Measurements from ENCODE around the gene KCNN3.

KCNN3 gene

GRCh38 chr1:154735804-154736168, 134.3 kb downstream of the KCNN3 start (continued):
- no peak for TF ChIP-seq PATZ1 (CRISPR knock-in tag; IDR thresholded peaks at IDR 0.05; ENCODE audit: borderline replicate concordance)
- TF ChIP-seq ESRRG (CRISPR knock-in tag; IDR thresholded peaks at IDR 0.05), result no peak
- no peak for TF ChIP-seq ZNF8 (CRISPR knock-in tag; IDR thresholded peaks at IDR 0.05)

GRCh38 chr1:154735061-154735803, 134.8 kb downstream of the KCNN3 start:
- no peak for TF ChIP-seq RARB (CRISPR knock-in tag; IDR thresholded peaks at IDR 0.05)
- no peak for TF ChIP-seq ZNF565 (CRISPR knock-in tag; conservative IDR thresholded peaks at IDR 0.05; ENCODE audit: low read depth)
- ATAC-seq, result no peak

GRCh38 chr1:154733621-154734020, 136.5 kb downstream of the KCNN3 start:
- ATAC-seq, result no peak

GRCh38 chr1:154730986-154731489, 139.0 kb downstream of the KCNN3 start:
- TF ChIP-seq OSR1 (CRISPR knock-in tag; IDR thresholded peaks at IDR 0.05), result no peak
- TF ChIP-seq ZFP3 (CRISPR knock-in tag; IDR thresholded peaks at IDR 0.05), result no peak
- no peak for TF ChIP-seq SNAI2 (CRISPR knock-in tag; IDR thresholded peaks at IDR 0.05)
- TF ChIP-seq CREB5 (CRISPR knock-in tag; IDR thresholded peaks at IDR 0.05; ENCODE audit: low read depth), result no peak
- TF ChIP-seq ZC3H10 (CRISPR knock-in tag; IDR thresholded peaks at IDR 0.05), result no peak
- no peak for TF ChIP-seq ISL1 (CRISPR knock-in tag; IDR thresholded peaks at IDR 0.05)
- TF ChIP-seq ZNF565 (CRISPR knock-in tag; conservative IDR thresholded peaks at IDR 0.05; ENCODE audit: low read depth), result no peak
- no peak for TF ChIP-seq PPARA (CRISPR knock-in tag; IDR thresholded peaks at IDR 0.05; ENCODE audit: borderline replicate concordance)
- no peak for TF ChIP-seq POU6F1 (CRISPR knock-in tag; IDR thresholded peaks at IDR 0.05; ENCODE audit: borderline replicate concordance, low read depth)
- TF ChIP-seq ZNF70 (CRISPR knock-in tag; IDR thresholded peaks at IDR 0.05), result no peak
- TF ChIP-seq CSRNP3 (CRISPR knock-in tag; IDR thresholded peaks at IDR 0.05), result no peak
- no peak for TF ChIP-seq ZNF8 (CRISPR knock-in tag; IDR thresholded peaks at IDR 0.05)
- no peak for TF ChIP-seq ARNTL (CRISPR knock-in tag; IDR thresholded peaks at IDR 0.05; ENCODE audit: borderline replicate concordance, low read depth)
- no peak for TF ChIP-seq BACH2 (CRISPR knock-in tag; IDR thresholded peaks at IDR 0.05; ENCODE audit: borderline replicate concordance)
- no peak for TF ChIP-seq RARB (CRISPR knock-in tag; IDR thresholded peaks at IDR 0.05)
- no peak for ATAC-seq

More at GRCh38 chr1:154733621-154734020, 136.5 kb downstream of the KCNN3 start:
- TF ChIP-seq BACH2 (CRISPR knock-in tag; IDR thresholded peaks at IDR 0.05; ENCODE audit: borderline replicate concordance) (no peak), SNAI2 (CRISPR knock-in tag; IDR thresholded peaks at IDR 0.05) (no peak), ZC3H10 (CRISPR knock-in tag; IDR thresholded peaks at IDR 0.05) (no peak)

- peak; percentile 50 for ATAC-seq
- no peak for TF ChIP-seq PPARA (CRISPR knock-in tag; IDR thresholded peaks at IDR 0.05; ENCODE audit: borderline replicate concordance)
- no peak for TF ChIP-seq TCF4 (CRISPR knock-in tag; IDR thresholded peaks at IDR 0.05; ENCODE audit: borderline replicate concordance)
- no peak for TF ChIP-seq TSHZ2 (CRISPR knock-in tag; IDR thresholded peaks at IDR 0.05)
- TF ChIP-seq SNAI2 (CRISPR knock-in tag; IDR thresholded peaks at IDR 0.05), result no peak
- no peak for TF ChIP-seq CSRNP3 (CRISPR knock-in tag; IDR thresholded peaks at IDR 0.05)
- no peak for TF ChIP-seq BACH2 (CRISPR knock-in tag; IDR thresholded peaks at IDR 0.05; ENCODE audit: borderline replicate concordance)
- no peak for TF ChIP-seq ZFP3 (CRISPR knock-in tag; IDR thresholded peaks at IDR 0.05)
- TF ChIP-seq ZNF70 (CRISPR knock-in tag; IDR thresholded peaks at IDR 0.05), result no peak
- TF ChIP-seq CSDC2 (CRISPR knock-in tag; IDR thresholded peaks at IDR 0.05), result no peak
- TF ChIP-seq ZNF565 (CRISPR knock-in tag; conservative IDR thresholded peaks at IDR 0.05; ENCODE audit: low read depth), result no peak
- TF ChIP-seq ZNF8 (CRISPR knock-in tag; IDR thresholded peaks at IDR 0.05), result no peak
- no peak for TF ChIP-seq ZFP30 (CRISPR knock-in tag; IDR thresholded peaks at IDR 0.05)
Observed at GRCh38 chr1:154730259-154730658, 139.8 kb downstream of the KCNN3 start.

All from SK-N-SH treated with all-trans-retinoic acid at 6 μM for 48 hours (cell line).